AG09319 (cell line): ENCODE data around the gene UBAC2.

Source experiments
- DNase-seq: peaks from one replicate; pipeline ENCODE4 v3.0.0-alpha.2; 2010; ENCODE audit warnings: low read depth; ENCODE audit errors: extremely low read depth
- TF ChIP-seq, protein P1 (sequence below): IDR thresholded peaks from 2 replicates; pipeline ENCODE4 v1.5.1; 2011; ENCODE audit warnings: low read depth, mild to moderate bottlenecking, inconsistent platforms, low read length, moderate library complexity

Gene UBAC2

DNA sequence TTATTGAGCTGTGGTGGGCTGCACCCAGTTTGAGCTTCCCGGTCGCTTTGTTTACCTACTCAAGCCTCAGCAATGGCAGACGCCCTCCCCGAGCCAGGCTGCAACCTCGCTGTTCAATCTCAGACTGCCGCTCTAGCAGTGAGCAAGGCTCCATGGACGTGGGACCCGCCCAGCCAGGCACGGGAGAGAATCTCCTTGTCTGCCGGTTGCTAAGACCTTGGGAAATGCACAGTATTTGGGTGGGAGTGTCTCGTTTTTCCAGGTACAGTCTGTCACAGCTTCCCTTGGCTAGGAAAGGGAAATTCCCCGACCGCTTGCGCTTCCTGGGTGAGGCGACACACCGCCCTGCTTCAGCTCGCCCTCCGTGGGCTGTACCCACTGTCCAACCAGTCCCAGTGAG is 27.7 kb upstream of the UBAC2 start:
- TF ChIP-seq, protein P1, sequence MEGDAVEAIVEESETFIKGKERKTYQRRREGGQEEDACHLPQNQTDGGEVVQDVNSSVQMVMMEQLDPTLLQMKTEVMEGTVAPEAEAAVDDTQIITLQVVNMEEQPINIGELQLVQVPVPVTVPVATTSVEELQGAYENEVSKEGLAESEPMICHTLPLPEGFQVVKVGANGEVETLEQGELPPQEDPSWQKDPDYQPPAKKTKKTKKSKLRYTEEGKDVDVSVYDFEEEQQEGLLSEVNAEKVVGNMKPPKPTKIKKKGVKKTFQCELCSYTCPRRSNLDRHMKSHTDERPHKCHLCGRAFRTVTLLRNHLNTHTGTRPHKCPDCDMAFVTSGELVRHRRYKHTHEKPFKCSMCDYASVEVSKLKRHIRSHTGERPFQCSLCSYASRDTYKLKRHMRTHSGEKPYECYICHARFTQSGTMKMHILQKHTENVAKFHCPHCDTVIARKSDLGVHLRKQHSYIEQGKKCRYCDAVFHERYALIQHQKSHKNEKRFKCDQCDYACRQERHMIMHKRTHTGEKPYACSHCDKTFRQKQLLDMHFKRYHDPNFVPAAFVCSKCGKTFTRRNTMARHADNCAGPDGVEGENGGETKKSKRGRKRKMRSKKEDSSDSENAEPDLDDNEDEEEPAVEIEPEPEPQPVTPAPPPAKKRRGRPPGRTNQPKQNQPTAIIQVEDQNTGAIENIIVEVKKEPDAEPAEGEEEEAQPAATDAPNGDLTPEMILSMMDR = no peak
- no peak for DNase-seq

DNA sequence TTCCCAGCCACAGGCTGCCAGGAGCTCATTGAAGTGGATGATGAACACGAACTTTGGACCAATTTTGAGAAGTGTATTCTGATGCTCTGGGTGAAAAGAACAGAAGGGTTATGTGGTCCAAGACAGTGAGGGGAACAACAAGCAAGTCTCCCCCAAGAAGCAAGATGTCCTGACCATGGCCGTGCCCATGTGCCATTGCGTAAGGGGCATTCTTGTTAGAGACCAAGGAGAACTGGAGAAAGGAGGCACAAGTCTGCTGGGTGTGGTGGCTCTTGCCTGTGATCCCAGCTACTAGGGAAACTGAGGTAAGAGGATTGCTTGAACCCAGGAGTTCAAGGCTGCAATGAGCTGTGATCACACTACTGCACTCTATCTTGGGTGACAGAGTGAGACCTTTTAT is 27.0 kb upstream of the UBAC2 start:
- no peak for DNase-seq
- TF ChIP-seq, protein P1 = no peak

DNA sequence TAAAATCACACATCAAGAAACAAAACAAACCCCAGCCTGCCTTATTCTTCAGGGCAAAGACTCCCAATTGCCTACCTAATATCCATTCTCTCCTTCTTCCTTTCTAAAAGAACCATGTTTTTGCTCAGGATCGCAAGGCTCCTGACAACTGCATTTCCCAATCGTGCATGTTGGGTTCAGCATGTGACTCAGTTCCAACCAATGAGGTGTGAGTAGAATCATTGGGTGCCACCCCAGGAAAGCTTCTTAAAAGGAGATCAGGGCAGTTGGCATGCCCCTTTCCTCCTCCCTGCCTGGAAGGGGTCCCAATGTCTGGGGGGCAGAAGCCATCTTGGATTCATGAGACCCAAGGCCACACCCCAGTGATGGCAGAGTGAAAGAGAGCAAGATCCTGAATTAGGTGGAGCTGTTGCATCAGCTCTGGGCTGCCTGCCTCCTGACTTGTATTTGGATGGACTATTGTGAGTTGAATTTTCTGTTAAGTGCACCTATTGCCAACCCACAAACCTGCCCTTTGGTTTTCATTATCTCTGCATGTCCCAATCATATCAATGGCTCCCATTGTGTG is 26.0 kb upstream of the UBAC2 start:
- no peak for DNase-seq
- TF ChIP-seq, protein P1 = no peak

DNA sequence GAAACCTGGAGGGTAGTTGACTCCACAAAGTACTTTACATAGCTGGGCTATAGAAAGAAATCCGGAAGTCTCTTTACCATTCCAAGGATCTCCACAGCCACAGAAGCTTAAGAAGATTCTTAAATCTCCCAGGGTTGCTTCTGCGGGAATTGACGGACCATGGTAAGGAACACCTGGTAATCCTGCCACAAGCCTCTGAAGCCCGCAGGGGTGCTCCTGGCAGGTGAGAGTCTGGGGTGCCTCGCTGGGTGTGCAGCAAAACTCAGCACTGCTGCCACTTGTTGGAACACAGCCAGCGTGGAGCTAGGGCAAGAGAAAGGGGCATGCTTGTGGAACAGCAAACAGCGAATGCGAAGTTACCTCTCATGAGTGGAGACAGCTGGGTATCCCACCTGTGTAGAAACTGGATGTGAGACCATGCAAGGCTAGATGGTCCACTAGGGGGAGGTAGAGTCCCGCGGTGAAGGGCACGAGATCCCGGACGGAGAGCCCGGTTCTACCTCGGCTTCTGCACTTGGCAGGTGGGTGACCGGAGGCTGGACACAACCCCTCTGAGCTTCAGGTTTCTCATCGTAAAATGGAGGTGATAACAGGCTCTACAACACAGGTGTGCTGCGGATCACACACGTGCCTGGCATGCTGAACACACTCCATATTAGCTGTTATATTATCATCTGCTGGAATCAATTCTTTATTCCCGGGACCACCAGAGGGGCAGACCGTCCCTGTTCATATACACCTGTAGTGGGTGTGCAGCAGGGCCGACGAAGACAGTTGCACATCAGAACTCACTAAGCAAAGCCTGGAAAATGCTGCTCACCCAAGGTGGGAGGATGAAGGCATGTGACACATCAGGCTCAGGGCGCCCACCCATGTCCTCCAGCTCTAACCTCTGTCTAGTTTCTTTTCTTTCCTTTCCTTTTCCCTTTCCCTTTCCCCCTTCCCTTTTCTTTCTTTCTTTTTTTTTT is 24.1 kb upstream of the UBAC2 start:
- DNase-seq = no peak
- TF ChIP-seq, protein P1 = peak; percentile 94

DNA sequence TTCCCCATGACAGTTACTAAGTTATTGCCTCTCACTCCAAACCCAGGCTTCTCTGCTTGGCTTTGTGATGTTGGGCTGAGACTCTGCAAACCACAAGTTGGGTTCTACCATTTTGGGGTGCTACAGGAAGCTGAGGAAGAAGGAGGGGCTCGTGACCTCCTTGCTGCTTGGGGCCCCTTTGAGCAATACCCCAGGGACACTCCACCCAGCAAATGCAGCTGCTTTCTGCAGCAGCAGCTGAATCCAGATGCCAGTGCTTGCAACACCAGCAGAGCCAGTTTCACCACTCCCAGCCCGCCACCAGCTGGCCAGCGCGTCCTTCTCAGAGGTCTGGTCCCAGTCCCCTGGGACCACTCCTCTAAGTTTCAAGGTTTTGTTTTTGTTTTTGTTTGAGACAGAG is 22.0 kb upstream of the UBAC2 start:
- no peak for DNase-seq
- TF ChIP-seq, protein P1 = no peak

DNA sequence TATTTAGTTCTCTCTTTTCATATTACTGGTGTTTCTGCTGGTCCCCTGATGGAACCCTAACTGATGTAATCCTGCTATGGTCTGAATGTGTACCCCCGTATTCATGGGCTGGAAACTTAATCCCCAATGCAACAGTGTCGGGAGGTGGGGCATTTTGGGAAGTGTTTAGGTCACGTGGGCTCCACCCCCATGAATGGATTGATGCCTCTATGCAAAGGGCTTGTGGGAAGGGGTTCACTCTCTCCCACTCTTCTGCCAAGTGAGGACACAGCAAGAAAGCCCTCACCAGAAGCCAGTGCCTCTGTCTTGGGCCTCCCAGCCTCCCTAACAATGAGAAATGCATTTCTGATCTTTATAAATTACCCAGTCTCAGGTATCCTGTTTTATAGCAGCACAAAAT is 21.2 kb upstream of the UBAC2 start:
- DNase-seq = no peak
- TF ChIP-seq, protein P1 = no peak

DNA sequence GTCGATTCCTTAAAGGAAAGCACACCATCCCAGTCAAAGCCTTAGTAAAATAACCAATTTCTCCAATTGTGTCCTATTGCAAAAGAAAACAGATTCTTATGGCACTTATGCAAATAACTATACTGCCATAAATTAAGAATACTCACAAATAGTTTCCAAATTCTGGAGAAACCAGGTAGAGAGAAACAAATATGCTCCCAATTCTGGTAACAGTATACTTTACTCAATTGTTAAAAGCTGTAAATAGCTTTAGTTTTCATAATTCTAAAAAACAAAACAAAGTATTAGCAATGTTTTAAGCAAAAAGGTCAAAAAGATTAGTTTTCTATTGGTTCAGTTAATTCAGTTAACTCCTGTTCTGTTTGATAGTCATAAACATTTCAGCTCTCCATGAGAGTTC is 18.2 kb upstream of the UBAC2 start:
- TF ChIP-seq, protein P1 = no peak
- no peak for DNase-seq
